ENCODE results near the gene ABL2.
"Not testable (repeated sequence)": the region's sequence is repeated elsewhere in the genome, so short reads cannot be mapped to it uniquely, and the experiment has no call there.

- not testable (repeated sequence) for TF ChIP-seq CTCF (IDR thresholded peaks at IDR 0.05)
- TF ChIP-seq, protein P1, sequence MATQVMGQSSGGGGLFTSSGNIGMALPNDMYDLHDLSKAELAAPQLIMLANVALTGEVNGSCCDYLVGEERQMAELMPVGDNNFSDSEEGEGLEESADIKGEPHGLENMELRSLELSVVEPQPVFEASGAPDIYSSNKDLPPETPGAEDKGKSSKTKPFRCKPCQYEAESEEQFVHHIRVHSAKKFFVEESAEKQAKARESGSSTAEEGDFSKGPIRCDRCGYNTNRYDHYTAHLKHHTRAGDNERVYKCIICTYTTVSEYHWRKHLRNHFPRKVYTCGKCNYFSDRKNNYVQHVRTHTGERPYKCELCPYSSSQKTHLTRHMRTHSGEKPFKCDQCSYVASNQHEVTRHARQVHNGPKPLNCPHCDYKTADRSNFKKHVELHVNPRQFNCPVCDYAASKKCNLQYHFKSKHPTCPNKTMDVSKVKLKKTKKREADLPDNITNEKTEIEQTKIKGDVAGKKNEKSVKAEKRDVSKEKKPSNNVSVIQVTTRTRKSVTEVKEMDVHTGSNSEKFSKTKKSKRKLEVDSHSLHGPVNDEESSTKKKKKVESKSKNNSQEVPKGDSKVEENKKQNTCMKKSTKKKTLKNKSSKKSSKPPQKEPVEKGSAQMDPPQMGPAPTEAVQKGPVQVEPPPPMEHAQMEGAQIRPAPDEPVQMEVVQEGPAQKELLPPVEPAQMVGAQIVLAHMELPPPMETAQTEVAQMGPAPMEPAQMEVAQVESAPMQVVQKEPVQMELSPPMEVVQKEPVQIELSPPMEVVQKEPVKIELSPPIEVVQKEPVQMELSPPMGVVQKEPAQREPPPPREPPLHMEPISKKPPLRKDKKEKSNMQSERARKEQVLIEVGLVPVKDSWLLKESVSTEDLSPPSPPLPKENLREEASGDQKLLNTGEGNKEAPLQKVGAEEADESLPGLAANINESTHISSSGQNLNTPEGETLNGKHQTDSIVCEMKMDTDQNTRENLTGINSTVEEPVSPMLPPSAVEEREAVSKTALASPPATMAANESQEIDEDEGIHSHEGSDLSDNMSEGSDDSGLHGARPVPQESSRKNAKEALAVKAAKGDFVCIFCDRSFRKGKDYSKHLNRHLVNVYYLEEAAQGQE (IDR thresholded peaks at IDR 0.05; ENCODE audit: insufficient read depth in 1 of 2, low read depth in 2 of 2, low read length in 1 of 2), result not testable (repeated sequence)
These were observed 15.9 kb upstream of the ABL2 start for GRCh38 chr1:179245426-179245825.

Data from Panc1 (cell line).